ENCODE data around the gene KNDC1. TPM values are rescaled to one million over a fixed set of nuclear protein-coding genes. Genes with fewer than 3 reads are reported as not detected.

Gene KNDC1, protein sequence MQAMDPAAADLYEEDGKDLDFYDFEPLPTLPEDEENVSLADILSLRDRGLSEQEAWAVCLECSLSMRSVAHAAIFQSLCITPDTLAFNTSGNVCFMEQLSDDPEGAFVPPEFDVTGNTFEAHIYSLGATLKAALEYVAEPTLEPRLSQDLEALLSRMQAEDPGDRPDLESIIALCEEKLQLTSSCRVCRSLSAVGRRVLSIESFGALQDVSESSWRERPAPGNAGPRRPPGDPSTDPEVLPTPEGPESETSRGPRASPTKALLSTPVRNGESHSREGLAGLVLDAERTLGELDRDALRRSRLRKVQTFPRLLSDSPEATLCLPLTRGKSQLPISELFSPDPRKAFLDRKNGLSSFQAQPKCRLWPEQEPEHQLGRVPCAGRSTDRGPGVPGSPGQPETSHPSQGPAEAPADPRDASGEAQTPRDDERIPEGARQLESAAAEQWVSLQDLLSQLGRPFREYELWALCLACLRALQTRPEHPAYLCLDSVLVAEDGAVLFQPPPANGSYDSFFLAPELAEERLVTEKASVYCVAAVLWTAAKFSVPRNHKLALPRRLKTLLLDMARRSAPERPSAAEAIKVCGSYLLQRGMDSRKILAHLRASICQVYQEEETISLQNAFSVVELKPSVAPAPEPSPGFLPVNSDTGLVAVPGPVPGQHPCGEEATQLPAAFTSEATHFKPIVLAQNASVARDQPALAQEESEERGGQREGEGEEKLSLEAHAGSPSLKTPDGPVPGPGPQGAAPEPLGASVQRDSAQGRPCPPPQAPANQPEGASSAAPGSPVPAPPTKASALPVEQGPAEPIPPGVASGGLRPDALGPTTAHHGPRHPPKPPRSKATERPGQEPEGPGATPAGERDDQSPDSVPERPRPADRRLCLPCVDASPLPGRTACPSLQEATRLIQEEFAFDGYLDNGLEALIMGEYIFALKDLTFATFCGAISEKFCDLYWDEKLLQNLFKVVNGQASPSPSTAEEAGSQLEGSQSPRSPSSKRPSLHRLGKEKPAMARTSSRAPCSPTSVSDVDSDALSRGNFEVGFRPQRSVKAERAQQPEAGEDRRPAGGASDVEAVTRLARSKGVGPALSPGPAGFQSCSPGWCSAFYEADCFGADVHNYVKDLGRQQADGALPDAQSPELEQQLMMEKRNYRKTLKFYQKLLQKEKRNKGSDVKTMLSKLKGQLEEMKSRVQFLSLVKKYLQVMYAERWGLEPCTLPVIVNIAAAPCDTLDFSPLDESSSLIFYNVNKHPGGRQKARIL (N-terminal part only)
- total RNA-seq, result under 0.01 and 0.21 TPM in 2 replicates

DNA sequence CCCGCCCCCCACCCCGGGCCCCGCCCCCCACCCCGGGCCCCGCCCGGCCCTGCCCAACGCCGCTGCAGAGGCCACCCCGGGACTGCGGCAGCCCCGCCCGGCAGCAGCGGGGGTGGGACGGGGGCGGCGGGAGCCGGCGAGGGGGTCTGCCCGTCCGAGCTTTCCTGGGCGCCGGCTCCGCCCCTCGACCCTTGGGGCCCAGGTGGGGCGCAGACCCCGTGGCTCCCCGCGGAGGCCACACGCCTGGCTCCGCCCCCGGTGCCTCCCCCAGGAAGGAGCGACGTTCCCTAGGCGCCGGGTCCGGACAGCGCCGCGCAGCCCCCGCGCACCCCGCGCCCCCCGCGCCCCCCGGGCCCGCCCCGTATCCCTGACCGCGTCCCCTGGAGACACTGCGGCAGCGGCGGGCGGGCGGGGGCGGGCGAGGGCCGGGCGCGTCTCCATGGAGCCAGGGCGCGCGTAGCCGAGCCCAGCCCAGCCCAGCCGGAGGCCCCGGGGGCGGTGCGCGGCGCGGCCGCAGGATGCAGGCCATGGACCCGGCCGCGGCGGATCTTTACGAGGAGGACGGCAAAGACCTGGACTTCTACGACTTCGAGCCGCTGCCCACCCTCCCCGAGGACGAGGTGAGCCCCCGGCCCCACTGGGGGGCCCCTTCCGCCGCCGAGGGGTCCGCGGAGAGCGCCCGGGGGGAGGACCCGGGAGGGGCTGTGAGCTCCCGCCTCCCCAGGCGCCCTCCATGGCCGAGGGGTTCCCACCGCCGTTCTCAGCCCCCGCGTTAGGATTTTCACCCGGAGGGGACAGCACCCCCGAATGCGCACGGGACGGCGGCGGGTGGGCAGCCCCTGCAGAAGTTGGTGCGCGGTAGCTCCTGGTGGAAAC is at the start of gene KNDC1:
Gene KNDC1 (plus strand): TSS at position 270 of the 876 bp plus-strand sequence. CDS start 249 bp downstream, at position 519.

DNA sequence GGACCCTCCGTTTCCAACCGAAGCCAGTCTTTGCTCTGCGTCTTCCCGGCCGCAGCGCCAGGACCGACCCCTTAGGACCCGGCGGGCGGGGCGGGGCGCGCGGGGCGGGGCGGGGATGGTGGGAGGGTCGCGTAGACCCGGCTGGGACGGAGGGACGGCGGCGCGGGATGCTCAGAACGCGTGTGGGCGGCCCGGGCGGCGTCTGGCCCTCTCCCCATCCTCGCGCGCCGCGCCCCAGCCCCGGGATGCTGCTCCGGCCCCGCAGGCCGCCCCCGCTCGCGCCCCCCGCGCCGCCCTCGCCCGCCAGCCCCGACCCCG is 70.0 kb downstream of the KNDC1 start, which contains the start of gene UTF1:
Gene UTF1 (plus strand): TSS at position 174 of the 318 bp plus-strand sequence. CDS start 72 bp downstream, at position 246.

DNA sequence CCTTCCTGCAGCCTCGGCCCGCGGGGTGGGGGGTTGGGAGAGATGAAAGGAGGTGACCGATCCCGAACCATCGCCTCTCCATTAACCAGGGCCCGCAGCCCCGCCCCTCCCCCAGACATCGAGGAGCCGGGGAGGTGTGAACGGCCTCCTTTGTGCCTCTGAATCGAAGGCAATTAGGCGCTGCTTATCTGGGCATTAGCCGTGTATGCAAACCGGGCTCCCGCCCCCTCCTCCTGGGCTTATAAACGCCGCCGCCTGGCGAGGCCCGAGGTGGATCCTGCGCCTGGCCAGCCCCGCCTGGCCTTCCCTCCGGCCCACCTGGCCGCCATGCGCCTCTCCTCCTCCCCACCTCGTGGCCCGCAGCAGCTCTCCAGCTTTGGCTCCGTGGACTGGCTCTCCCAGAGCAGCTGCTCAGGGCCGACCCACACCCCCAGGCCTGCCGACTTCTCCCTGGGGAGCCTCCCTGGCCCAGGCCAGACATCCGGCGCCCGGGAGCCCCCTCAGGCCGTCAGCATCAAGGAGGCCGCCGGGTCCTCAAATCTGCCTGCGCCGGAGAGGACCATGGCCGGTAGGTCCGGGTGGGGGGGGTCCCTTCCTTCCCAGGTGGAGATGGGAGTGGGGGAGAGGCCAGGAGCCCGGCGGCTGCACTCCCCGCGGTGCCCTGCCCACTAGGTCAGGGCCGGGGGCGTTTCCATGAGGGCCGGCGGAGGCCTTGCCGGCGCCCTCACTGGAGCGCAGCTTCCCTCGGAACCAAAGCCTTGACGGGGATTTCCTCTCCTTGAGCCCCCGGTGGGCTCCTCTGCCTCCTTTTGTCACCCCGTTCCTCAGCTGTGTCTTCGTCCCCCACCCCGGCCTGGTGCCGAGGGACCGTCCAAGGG is 77.8 kb downstream of the KNDC1 start, which contains the start of gene VENTX:
Gene VENTX (plus strand): TSS at position 268 of the 878 bp plus-strand sequence. CDS start 60 bp downstream, at position 328.

Other genes with a start within 250 kb of the KNDC1 start
- gene CFAP46, start 217.6 kb upstream of the KNDC1 start, total RNA-seq, result 0.24 TPM in 1 of 2 replicates, not detected in the other
- not detected in 2 replicates for gene ADGRA1, start 72.3 kb upstream of the KNDC1 start, total RNA-seq
- not detected in 2 replicates for gene UTF1, start 70.0 kb downstream of the KNDC1 start, total RNA-seq
- not detected in 2 replicates for gene VENTX, start 77.6 kb downstream of the KNDC1 start, total RNA-seq
- 17.5 and 147 TPM in 2 replicates for gene ADAM8, start 116.6 kb downstream of the KNDC1 start, total RNA-seq
- 50.1 and 55.9 TPM in 2 replicates for gene TUBGCP2, start 148.7 kb downstream of the KNDC1 start, total RNA-seq
- 19.5 and 24.1 TPM in 2 replicates for gene ZNF511, start 148.7 kb downstream of the KNDC1 start, total RNA-seq
- gene CALY, start 176.7 kb downstream of the KNDC1 start, total RNA-seq, result not detected in 2 replicates
- gene PRAP1, start 187.2 kb downstream of the KNDC1 start, total RNA-seq, result not detected in 2 replicates
- gene FUOM, start 197.8 kb downstream of the KNDC1 start, total RNA-seq, result 9.4 and 28.2 TPM in 2 replicates
- 64.6 and 75.9 TPM in 2 replicates for gene ECHS1, start 213.1 kb downstream of the KNDC1 start, total RNA-seq
- gene PAOX, start 219.0 kb downstream of the KNDC1 start, total RNA-seq, result 4.0 and 21.0 TPM in 2 replicates
- 17.9 and 25.8 TPM in 2 replicates for gene MTG1, start 233.9 kb downstream of the KNDC1 start, total RNA-seq

Data from tracheal epithelial cell (primary cell).